ENCODE results near the gene KCNRG. TPM values are rescaled to one million over a fixed set of nuclear protein-coding genes. Genes with fewer than 3 reads are reported as not detected.

The KCNRG gene
- total RNA-seq, 3 donors from 2014 or later (not counting 1 experiment from before 2014, with no cell fraction given) = 0.43 to 1.0 (median 0.61) TPM

Other genes with a start within 250 kb of the KCNRG start
- gene KPNA3, start 222.8 kb upstream of the KCNRG start, total RNA-seq = 10 to 100 TPM; 27.8 to 35.5 (median 29.8) TPM
- 1 to 10 TPM; 3.0 to 6.2 (median 4.4) TPM for gene SPRYD7, start 79.1 kb upstream of the KCNRG start, total RNA-seq
- gene TRIM13, start 18.4 kb upstream of the KCNRG start, total RNA-seq = 10 to 100 TPM; 18.9 to 22.1 (median 20.6) TPM

Data from natural killer cell (primary cell).